ENCODE results near the gene F2RL2.

DNA sequence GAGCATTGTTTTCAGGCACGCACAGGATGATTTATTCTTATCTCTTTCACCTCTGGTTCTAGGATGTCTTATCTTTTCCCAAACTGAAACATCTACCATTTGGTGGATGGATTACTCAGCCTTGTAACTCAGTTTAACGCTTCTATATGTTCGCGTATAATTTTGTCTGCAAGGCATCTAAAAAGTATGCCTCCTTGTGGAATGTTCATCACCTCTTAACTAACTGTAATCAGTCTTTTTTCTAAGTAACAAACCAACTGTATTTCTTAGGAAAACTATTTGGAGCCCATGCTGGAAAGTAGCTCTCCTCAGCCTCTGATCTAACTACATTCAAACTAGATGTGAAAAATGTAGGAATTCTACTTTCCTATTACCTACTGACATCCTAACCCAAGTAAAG is 11.5 kb upstream of the F2RL2 start:
- TF ChIP-seq POLR2A (IDR thresholded peaks at IDR 0.05): no peak
- TF ChIP-seq, protein P1, sequence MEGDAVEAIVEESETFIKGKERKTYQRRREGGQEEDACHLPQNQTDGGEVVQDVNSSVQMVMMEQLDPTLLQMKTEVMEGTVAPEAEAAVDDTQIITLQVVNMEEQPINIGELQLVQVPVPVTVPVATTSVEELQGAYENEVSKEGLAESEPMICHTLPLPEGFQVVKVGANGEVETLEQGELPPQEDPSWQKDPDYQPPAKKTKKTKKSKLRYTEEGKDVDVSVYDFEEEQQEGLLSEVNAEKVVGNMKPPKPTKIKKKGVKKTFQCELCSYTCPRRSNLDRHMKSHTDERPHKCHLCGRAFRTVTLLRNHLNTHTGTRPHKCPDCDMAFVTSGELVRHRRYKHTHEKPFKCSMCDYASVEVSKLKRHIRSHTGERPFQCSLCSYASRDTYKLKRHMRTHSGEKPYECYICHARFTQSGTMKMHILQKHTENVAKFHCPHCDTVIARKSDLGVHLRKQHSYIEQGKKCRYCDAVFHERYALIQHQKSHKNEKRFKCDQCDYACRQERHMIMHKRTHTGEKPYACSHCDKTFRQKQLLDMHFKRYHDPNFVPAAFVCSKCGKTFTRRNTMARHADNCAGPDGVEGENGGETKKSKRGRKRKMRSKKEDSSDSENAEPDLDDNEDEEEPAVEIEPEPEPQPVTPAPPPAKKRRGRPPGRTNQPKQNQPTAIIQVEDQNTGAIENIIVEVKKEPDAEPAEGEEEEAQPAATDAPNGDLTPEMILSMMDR (IDR thresholded peaks at IDR 0.05): no peak
